HG02588 (cell line): ENCODE measurements around the gene SQOR.

Source experiments
- ATAC-seq: cut with Tn5 transposase; IDR thresholded peaks from one replicate; pipeline ENCODE4 v1.9.1; 2021; ENCODE audit warnings: mild to moderate bottlenecking, moderate library complexity; ENCODE audit not compliant: unreplicated experiment

The SQOR gene

GRCh38 chr15:45634432-45635190 lies at the start of gene SQOR:
Gene SQOR, plus strand, starts transcription at chr15:45635029. Its CDS starts 23,895 bp downstream, at chr15:45658924.
- peak; percentile 74 for ATAC-seq

GRCh38 chr15:45585069-45585791 lies 49.6 kb upstream of the SQOR start:
- no peak for ATAC-seq

- ATAC-seq: no peak
Observed at GRCh38 chr15:45586125-45586524, 48.7 kb upstream of the SQOR start.

- peak; percentile 4 for ATAC-seq
Observed at GRCh38 chr15:45586601-45587094, 48.2 kb upstream of the SQOR start.

- peak; percentile 74 for ATAC-seq
Observed at GRCh38 chr15:45587095-45587862, 47.5 kb upstream of the SQOR start, which contains the start of gene BLOC1S6. Gene BLOC1S6, plus strand, starts transcription at chr15:45587379. Its CDS starts 65 bp downstream, at chr15:45587444.

GRCh38 chr15:45587863-45588170 lies 47.0 kb upstream of the SQOR start:
- ATAC-seq: no peak

GRCh38 chr15:45588219-45588875 lies 46.5 kb upstream of the SQOR start:
- ATAC-seq: no peak

- no peak for ATAC-seq
Observed at GRCh38 chr15:45589256-45589655, 45.6 kb upstream of the SQOR start.

GRCh38 chr15:45594319-45594718 lies 40.5 kb upstream of the SQOR start:
- ATAC-seq: no peak

GRCh38 chr15:45594835-45595530 lies 39.8 kb upstream of the SQOR start:
- ATAC-seq: no peak

GRCh38 chr15:45603881-45604280 lies 30.9 kb upstream of the SQOR start:
- no peak for ATAC-seq

- no peak for ATAC-seq
Observed at GRCh38 chr15:45604326-45604725, 30.5 kb upstream of the SQOR start.

GRCh38 chr15:45606413-45606812 lies 28.4 kb upstream of the SQOR start:
- ATAC-seq: no peak

GRCh38 chr15:45606841-45607240 lies 28.0 kb upstream of the SQOR start:
- ATAC-seq: no peak

- no peak for ATAC-seq
Observed at GRCh38 chr15:45611305-45611704, 23.5 kb upstream of the SQOR start.

- ATAC-seq: no peak
Observed at GRCh38 chr15:45612790-45613415, 21.9 kb upstream of the SQOR start.

GRCh38 chr15:45616901-45617323 lies 17.9 kb upstream of the SQOR start:
- no peak for ATAC-seq

- no peak for ATAC-seq
Observed at GRCh38 chr15:45618813-45619212, 16.0 kb upstream of the SQOR start.

- ATAC-seq: no peak
Observed at GRCh38 chr15:45628136-45628535, 6.7 kb upstream of the SQOR start.
